Kidney (tissue), 14 donors: ENCODE data around the gene CFAP74. TPM values are rescaled to one million over a fixed set of nuclear protein-coding genes. Genes with fewer than 3 reads are reported as not detected.

Experiments used
- DNase-seq, 5 donors: peaks; one replicate each; pipeline ENCODE4 v3.0.0-alpha.2; 2013 to 2020
- FAIRE-seq: peaks from 2 replicates; lab custom pipeline; 2012; peaks lifted over from hg19 to GRCh38; lab: Jason Lieb, UNC
- H3K27ac ChIP-seq, 2 donors: one replicate each; pipeline ENCODE4 v1.7.0; 2013; ENCODE audit warnings: low read depth in 2 of 2, low read length in 2 of 2, inconsistent platforms in 1 of 2
- H3K27me3 ChIP-seq: one replicate; pipeline ENCODE4 v1.7.1; 2013; ENCODE audit warnings: low read length, inconsistent platforms; ENCODE audit not compliant: control insufficient read depth, insufficient read depth
- H3K36me3 ChIP-seq, 3 donors: one replicate each; pipeline versions ENCODE4 v1.7.0 to v1.7.1; 2013; ENCODE audit warnings: low read length in 3 of 3, control low read depth in 1 of 3, inconsistent platforms in 1 of 3; ENCODE audit not compliant: insufficient read depth in 3 of 3, control insufficient read depth in 2 of 3
- H3K4me1 ChIP-seq, 3 donors: one replicate each; pipeline versions ENCODE4 v1.7.0 to v1.7.1; 2013; ENCODE audit warnings: low read length in 3 of 3, inconsistent platforms in 1 of 3, low read depth in 1 of 3; ENCODE audit not compliant: control insufficient read depth in 2 of 3, insufficient read depth in 2 of 3
- H3K4me3 ChIP-seq, 3 donors: one replicate each; pipeline versions ENCODE4 v1.7.0 to v1.8.1; 2013; ENCODE audit warnings: low read length in 3 of 3, control low read depth in 1 of 3, inconsistent platforms in 1 of 3
- H3K9ac ChIP-seq, 3 donors: one replicate each; pipeline versions ENCODE4 v1.7.0 to v1.7.1; 2013; ENCODE audit warnings: low read length in 3 of 3, control low read depth in 1 of 3, inconsistent platforms in 1 of 3
- H3K9me3 ChIP-seq, 3 donors: one replicate each; pipeline versions ENCODE4 v1.7.0 to v1.7.1; 2013; ENCODE audit warnings: low read length in 3 of 3, control low read depth in 1 of 3, inconsistent platforms in 1 of 3; ENCODE audit not compliant: control insufficient read depth in 2 of 3, insufficient read depth in 1 of 3
- CTCF ChIP-seq: IDR thresholded peaks from 3 replicates; pipeline ENCODE4 v1.5.1; 2012; ENCODE audit warnings: mild to moderate bottlenecking, moderate library complexity, borderline replicate concordance; ENCODE audit not compliant: insufficient read depth; ENCODE audit errors: extremely low read depth
- intact Hi-C: fragments of 100-400 bp; cut with DNase I; formaldehyde crosslinking; loops from one replicate; pipeline ENCODE4 v1.11.1; 2022
- polyA plus RNA-seq: library from polyadenylated mRNA; stranded (reverse); fragments of 350-450 nt; fragmentation: Illumina TruSeq; extraction: RNeasy Lipid Tissue Mini Kit (QIAGEN cat#74804); gene quantifications from one replicate; pipeline ENCODE4 v1.2.3, GENCODE V29; 2014; ENCODE audit warnings: low read depth, low replicate concordance; ENCODE audit not compliant: insufficient read depth
- total RNA-seq: library from RNA; stranded (reverse); fragmentation: NEBNext Ultra II Directional; extraction: Animal tissue kit (Norgen Biotek cat#: 25700); gene quantifications from one replicate; pipeline ENCODE4 v1.2.1, GENCODE V29; 2021
- donor health status: control.
- donor health status: control.
- donor health status: control.
- donor health status: control.
- donor health status: control.
- donor health status: DM: yes; HTN: yes; CAD: no.
- donor health status: Normal renal cell carcinoma (clear cell type).

CFAP74 gene
- total and polyA plus RNA-seq, 2 donors from 2014 or later: not detected

GRCh38 chr1:2046953-2047748, 43.6 kb upstream of the CFAP74 start:
- DNase-seq (peak in 1 of 5 donors; percentile 49), FAIRE-seq (no peak)
- Histone ChIP-seq H3K36me3 (no peaks in the 10 kb centered on the region), H3K4me3 (no peak overlapping the region), H3K27ac (peak overlapping the region in 1 of 2 donors; percentile 43), H3K4me1 (peaks cover 2 to 22% (median 5%) of the 10 kb centered on the region in 3 donors), H3K27me3 (peaks cover 2% of the 10 kb centered on the region), H3K9me3 (no peaks in the 10 kb centered on the region), H3K9ac (no peak overlapping the region)
- TF ChIP-seq CTCF: no peak
- intact Hi-C loops: loop anchor here (10.0 kb wide), 1 partner anchor 92 kb away; no protein-coding TSS in a partner anchor

DNA sequence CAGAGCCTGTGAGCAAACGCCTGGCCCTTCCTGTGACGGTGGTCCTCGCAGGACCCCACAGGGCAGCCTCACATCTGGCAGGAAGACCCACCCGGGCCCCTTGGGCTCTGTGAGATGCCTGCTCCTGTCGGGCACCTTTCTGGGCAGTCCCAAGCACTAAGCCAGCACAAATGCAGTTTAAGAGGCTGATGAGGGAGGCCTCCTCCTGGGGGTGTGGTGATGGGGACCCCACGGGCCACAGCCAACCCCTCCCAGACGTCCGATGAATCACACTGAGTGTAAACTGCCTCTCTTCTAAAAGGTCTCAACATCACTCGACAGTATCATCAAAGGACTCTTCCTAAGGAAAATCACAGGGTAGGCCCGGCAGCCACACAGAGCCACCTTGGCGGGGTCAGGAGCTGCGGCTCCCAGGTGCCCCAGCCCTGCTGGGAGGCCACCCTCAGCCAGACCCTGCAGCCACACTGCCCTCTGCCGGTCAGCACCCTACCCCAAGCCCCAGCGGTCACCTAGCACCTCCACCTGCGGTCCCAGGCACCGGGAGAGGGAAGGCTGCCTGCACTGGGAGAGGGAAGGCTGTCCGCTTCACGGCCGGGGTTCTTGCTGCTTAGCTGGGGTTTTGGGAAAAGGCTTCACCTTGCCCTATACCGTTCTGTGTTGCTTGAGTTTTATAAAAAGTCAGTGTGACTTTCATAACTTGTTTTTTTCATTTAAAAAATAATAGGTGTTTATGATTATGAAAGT, 42.8 kb upstream of the CFAP74 start:
- TF ChIP-seq CTCF: peak; percentile 75
- H3K4me1 ChIP-seq: peaks cover 2 to 18% (median 5%) of the 10 kb centered on the region in 3 donors
- H3K4me3 ChIP-seq: no peak overlapping the region
- intact Hi-C loops: loop anchor here (10.0 kb wide), 1 partner anchor 92 kb away; no protein-coding TSS in a partner anchor
- peaks cover 2% of the 10 kb centered on the region for H3K27me3 ChIP-seq
- no peaks in the 10 kb centered on the region for H3K9me3 ChIP-seq
- H3K36me3 ChIP-seq: no peaks in the 10 kb centered on the region
- DNase-seq (peak in 4 of 5 donors; percentile 70 to 87 (median 78)), FAIRE-seq (no peak)
- H3K9ac ChIP-seq: no peak overlapping the region
- H3K27ac ChIP-seq: no peak overlapping the region

DNA sequence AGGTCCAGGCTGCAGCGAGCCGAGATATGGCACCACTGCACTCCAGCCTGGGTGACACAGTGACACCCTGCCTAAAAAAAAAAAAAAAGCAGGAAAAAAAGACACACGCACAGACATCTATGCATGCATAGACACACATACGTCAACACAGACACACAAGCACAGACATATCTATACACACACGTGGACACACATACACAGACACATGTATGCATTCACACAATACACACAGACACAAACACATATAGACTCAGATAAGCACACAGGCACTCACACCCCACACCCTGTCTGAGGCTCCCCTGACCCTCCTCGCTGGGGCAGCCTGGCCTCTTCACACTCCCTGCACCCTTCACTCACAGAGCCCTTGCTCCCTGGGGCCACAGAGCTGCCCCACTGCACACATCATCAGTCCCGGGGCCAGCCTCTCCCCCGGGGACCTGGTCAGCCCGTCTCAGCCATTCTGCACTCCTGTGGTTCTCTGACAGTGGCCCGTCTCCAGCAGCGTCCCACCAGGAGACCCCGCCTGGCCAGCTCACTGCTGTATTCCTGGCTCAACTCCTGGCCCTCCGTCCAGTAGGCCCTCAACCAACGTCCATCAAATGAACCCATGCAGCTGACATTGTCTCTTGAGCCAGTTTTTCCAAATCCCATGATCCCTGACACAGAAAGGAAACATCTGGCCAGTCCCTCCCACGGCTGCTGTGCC, 42.0 kb upstream of the CFAP74 start:
- Histone ChIP-seq H3K27me3 (peaks cover 2% of the 10 kb centered on the region), H3K9me3 (no peaks in the 10 kb centered on the region), H3K4me1 (peaks cover 2 to 18% (median 5%) of the 10 kb centered on the region in 3 donors), H3K36me3 (no peaks in the 10 kb centered on the region), H3K27ac (no peak overlapping the region), H3K4me3 (no peak overlapping the region), H3K9ac (no peak overlapping the region)
- TF ChIP-seq CTCF: no peak
- intact Hi-C loops: loop anchor here (10.0 kb wide), 1 partner anchor 91 kb away; no protein-coding TSS in a partner anchor
- FAIRE-seq (no peak), DNase-seq (peak in 2 of 5 donors; percentile 22 to 58)
